SK-N-SH (cell line): ENCODE data around the gene NR6A1. TPM values are rescaled to one million over a fixed set of nuclear protein-coding genes. Genes with fewer than 3 reads are reported as not detected.

Experiments
- CTCF ChIA-PET: fragments of 300-600, 350-600 bp; formaldehyde crosslinking; extraction: SDS; loops from one replicate; lab custom pipeline; 2021; lab: Yijun Ruan, JAX
- POLR2A ChIA-PET: fragments of 350-600 bp; sonication (Branson Sonifier 250); formaldehyde crosslinking; extraction: SDS; loops from one replicate; lab custom pipeline; 2020; ENCODE audit warnings: antibody characterized with exemption, inconsistent platforms; lab: Yijun Ruan, JAX
- DNase-seq: peaks from one replicate; pipeline ENCODE4 v3.0.0; 2012
- H2AFZ ChIP-seq: fragments of 200-600 bp; sonication (generic); 2 replicates; pipeline ENCODE4 v1.8.1; 2016; ENCODE audit warnings: antibody characterized with exemption, mild to moderate bottlenecking, low read depth
- H3F3A ChIP-seq: fragments of 200-600 bp; sonication (generic); replicated peaks from 2 replicates; pipeline ENCODE3; 2016; ENCODE audit warnings: antibody characterized with exemption, mild to moderate bottlenecking; ENCODE audit not compliant: insufficient read depth
- H3K27ac ChIP-seq, 2 experiments: fragments of 200-500 bp in 1 of 2; fragments of 200-600 bp in 1 of 2; sonication (Bioruptor generic) in 1 of 2; sonication (generic), shearing (Covaris generic) in 1 of 2; 2 replicates each; pipeline versions ENCODE4 v1.5.1 to v1.6.1; 2014 to 2016; ENCODE audit warnings: low read depth in 2 of 2, inconsistent platforms in 1 of 2, low read length in 1 of 2, mild to moderate bottlenecking in 1 of 2, mixed read lengths in 1 of 2
- H3K27me3 ChIP-seq: fragments of 200-600 bp; sonication (generic), shearing (Covaris generic); 2 replicates; pipeline ENCODE4 v1.6.1; 2016; ENCODE audit warnings: mixed run types; ENCODE audit not compliant: insufficient read depth
- H3K36me3 ChIP-seq, 2 experiments: fragments of 200-500 bp in 1 of 2; fragments of 200-600 bp in 1 of 2; sonication (Bioruptor generic) in 1 of 2; sonication (generic) in 1 of 2; replicated peaks in 1 of 2; 2 replicates each; pipeline versions ENCODE3 to v1.5.1; 2014 to 2016; ENCODE audit warnings: low read length in 1 of 2, mild to moderate bottlenecking in 1 of 2; ENCODE audit not compliant: insufficient read depth in 2 of 2, control insufficient read depth in 1 of 2
- H3K4me1 ChIP-seq, 2 experiments: fragments of 200-500 bp in 1 of 2; fragments of 200-600 bp in 1 of 2; sonication (Bioruptor generic) in 1 of 2; sonication (generic), shearing (Covaris generic) in 1 of 2; 2 replicates each; pipeline versions ENCODE4 v1.5.1 to v1.6.1; 2014 to 2016; ENCODE audit warnings: low read depth in 1 of 2, low read length in 1 of 2, mixed run types in 1 of 2; ENCODE audit not compliant: insufficient read depth in 2 of 2, control insufficient read depth in 1 of 2
- H3K4me2 ChIP-seq: fragments of 200-600 bp; sonication (generic), shearing (Covaris generic); 2 replicates; pipeline ENCODE4 v1.6.1; 2017; ENCODE audit warnings: mixed run types
- H3K4me3 ChIP-seq, 2 experiments: fragments of 200-500 bp in 1 of 2; fragments of 200-600 bp in 1 of 2; sonication (Bioruptor generic) in 1 of 2; sonication (generic), shearing (Covaris generic) in 1 of 2; 2 replicates each; pipeline versions ENCODE4 v1.5.1 to v1.8.1; 2014 to 2016; ENCODE audit warnings: low read depth in 2 of 2, inconsistent platforms in 1 of 2, low read length in 1 of 2, mild to moderate bottlenecking in 1 of 2, mixed read lengths in 1 of 2, moderate library complexity in 1 of 2
- H3K79me2 ChIP-seq: fragments of 200-600 bp; sonication (generic); 2 replicates; pipeline ENCODE4 v1.8.1; 2017; ENCODE audit warnings: mild to moderate bottlenecking; ENCODE audit not compliant: insufficient read depth
- H3K9ac ChIP-seq: fragments of 200-600 bp; sonication (generic); 2 replicates; pipeline ENCODE4 v1.6.1; 2017; ENCODE audit warnings: mixed run types
- H3K9me2 ChIP-seq: fragments of 200-600 bp; sonication (generic); 2 replicates; pipeline ENCODE4 v1.6.1; 2017; ENCODE audit warnings: mixed run types
- H3K9me3 ChIP-seq: fragments of 200-600 bp; sonication (generic); 2 replicates; pipeline ENCODE4 v1.6.1; 2017; ENCODE audit warnings: mixed run types, mild to moderate bottlenecking, moderate library complexity
- H4K20me1 ChIP-seq: fragments of 200-600 bp; sonication (generic); 2 replicates; pipeline ENCODE4 v1.6.1; 2017; ENCODE audit warnings: mild to moderate bottlenecking, mixed run types; ENCODE audit not compliant: insufficient read depth
- EP300 ChIP-seq, 2 experiments: IDR thresholded peaks; 2 replicates each; pipeline versions ENCODE4 v1.4.0 to v1.6.1; 2012; ENCODE audit warnings: borderline replicate concordance in 1 of 2, low read depth in 1 of 2, low read length in 1 of 2
- EZH2phosphoT487 ChIP-seq: fragments of 200-600 bp; sonication (generic); IDR thresholded peaks from 2 replicates; pipeline ENCODE4 v1.6.1; 2017; ENCODE audit warnings: low read depth, mixed run types, mild to moderate bottlenecking, antibody characterized with exemption, moderate library complexity, borderline replicate concordance
- FOSL2 ChIP-seq: IDR thresholded peaks from 2 replicates; pipeline ENCODE4 v1.4.0; 2012; ENCODE audit warnings: low read depth, mild to moderate bottlenecking, moderate library complexity, borderline replicate concordance
- JUND ChIP-seq: IDR thresholded peaks from 2 replicates; pipeline ENCODE4 v1.4.0; 2012
- MEF2A ChIP-seq: IDR thresholded peaks from 2 replicates; pipeline ENCODE4 v1.4.0; 2012; ENCODE audit warnings: low read depth, borderline replicate concordance
- NFIC ChIP-seq: IDR thresholded peaks from 2 replicates; pipeline ENCODE4 v1.4.0; 2012; ENCODE audit warnings: borderline replicate concordance
- POLR2AphosphoS5 ChIP-seq: IDR thresholded peaks from 2 replicates; pipeline ENCODE4 v1.6.1; 2012; ENCODE audit warnings: low read depth, low read length
- RXRA ChIP-seq: IDR thresholded peaks from 2 replicates; pipeline ENCODE4 v1.4.0; 2012; ENCODE audit warnings: low read depth, mild to moderate bottlenecking, borderline replicate concordance
- SIN3A ChIP-seq: IDR thresholded peaks from 2 replicates; pipeline ENCODE4 v1.6.1; 2012; ENCODE audit warnings: low read depth, mild to moderate bottlenecking, low read length, moderate library complexity, borderline replicate concordance
- SMC3 ChIP-seq: IDR thresholded peaks from 2 replicates; pipeline ENCODE4 v1.6.1; 2012; ENCODE audit warnings: low read depth, low read length, improper control_type of control experiment
- TAF1 ChIP-seq: IDR thresholded peaks from 2 replicates; pipeline ENCODE4 v1.6.1; 2012; ENCODE audit warnings: low read depth, mild to moderate bottlenecking, low read length, moderate library complexity, borderline replicate concordance
- TCF12 ChIP-seq: IDR thresholded peaks from 2 replicates; pipeline ENCODE4 v1.4.0; 2012
- TEAD4 ChIP-seq: IDR thresholded peaks from 2 replicates; pipeline ENCODE4 v1.4.0; 2012; ENCODE audit warnings: mild to moderate bottlenecking, borderline replicate concordance; ENCODE audit not compliant: insufficient read depth
- WGBS: methylation state at CpG from one replicate; pipeline ENCODE4 v1.1.6; 2017; ENCODE audit warnings: low lambda C conversion rate; 5-methylcytosine and 5-hydroxymethylcytosine counted together
- polyA plus RNA-seq, 3 experiments: library from polyadenylated mRNA; depleted of rRNA; stranded (reverse); fragments of >200 nt; gene quantifications; 2 replicates each; pipeline ENCODE4 v1.2.3, GENCODE V29; 2012
- TF ChIP-seq, protein P1 (sequence below): IDR thresholded peaks from 2 replicates; pipeline ENCODE4 v1.6.1; 2012; ENCODE audit warnings: mild to moderate bottlenecking, low read depth, low read length, moderate library complexity
- TF ChIP-seq, protein P2 (sequence below): IDR thresholded peaks from 2 replicates; pipeline ENCODE4 v1.4.0; 2012; ENCODE audit warnings: low read depth
- TF ChIP-seq, protein P3 (sequence below): IDR thresholded peaks from 2 replicates; pipeline ENCODE4; 2012
- TF ChIP-seq, protein P4 (sequence below): fragments of 200-600 bp; sonication (generic); IDR thresholded peaks from 2 replicates; pipeline ENCODE4 v1.6.1; 2017; ENCODE audit warnings: antibody characterized with exemption, mild to moderate bottlenecking, moderate library complexity

Gene NR6A1
- polyA plus RNA-seq, 1 of the 3 experiments (the other 2 are of a cell fraction) = 1.2 TPM

DNA sequence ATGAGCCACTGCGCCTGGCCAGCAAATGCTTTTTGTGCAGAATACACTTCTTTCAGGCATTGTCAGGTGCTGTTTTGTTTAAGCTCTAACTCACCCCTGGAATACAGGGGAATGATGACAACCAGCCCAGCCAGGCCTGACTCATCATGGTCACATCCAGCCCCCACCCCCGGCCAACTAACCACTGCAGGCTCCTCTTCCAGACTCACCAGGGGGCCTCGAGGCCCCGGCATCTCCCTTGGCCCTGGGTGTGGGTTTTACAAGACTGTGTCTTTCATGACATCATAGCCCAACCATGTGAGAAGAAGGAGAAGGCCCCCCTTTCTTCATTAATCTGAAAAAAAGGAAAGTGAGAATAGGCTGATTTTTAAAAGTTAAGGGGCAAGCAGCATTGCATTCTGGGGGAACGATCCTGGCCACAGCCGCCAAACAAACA is 41.3 kb upstream of the NR6A1 start:
- peak; percentile 92 for TF ChIP-seq TCF12
- TF ChIP-seq, protein P1, sequence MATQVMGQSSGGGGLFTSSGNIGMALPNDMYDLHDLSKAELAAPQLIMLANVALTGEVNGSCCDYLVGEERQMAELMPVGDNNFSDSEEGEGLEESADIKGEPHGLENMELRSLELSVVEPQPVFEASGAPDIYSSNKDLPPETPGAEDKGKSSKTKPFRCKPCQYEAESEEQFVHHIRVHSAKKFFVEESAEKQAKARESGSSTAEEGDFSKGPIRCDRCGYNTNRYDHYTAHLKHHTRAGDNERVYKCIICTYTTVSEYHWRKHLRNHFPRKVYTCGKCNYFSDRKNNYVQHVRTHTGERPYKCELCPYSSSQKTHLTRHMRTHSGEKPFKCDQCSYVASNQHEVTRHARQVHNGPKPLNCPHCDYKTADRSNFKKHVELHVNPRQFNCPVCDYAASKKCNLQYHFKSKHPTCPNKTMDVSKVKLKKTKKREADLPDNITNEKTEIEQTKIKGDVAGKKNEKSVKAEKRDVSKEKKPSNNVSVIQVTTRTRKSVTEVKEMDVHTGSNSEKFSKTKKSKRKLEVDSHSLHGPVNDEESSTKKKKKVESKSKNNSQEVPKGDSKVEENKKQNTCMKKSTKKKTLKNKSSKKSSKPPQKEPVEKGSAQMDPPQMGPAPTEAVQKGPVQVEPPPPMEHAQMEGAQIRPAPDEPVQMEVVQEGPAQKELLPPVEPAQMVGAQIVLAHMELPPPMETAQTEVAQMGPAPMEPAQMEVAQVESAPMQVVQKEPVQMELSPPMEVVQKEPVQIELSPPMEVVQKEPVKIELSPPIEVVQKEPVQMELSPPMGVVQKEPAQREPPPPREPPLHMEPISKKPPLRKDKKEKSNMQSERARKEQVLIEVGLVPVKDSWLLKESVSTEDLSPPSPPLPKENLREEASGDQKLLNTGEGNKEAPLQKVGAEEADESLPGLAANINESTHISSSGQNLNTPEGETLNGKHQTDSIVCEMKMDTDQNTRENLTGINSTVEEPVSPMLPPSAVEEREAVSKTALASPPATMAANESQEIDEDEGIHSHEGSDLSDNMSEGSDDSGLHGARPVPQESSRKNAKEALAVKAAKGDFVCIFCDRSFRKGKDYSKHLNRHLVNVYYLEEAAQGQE = 0 out of 2 replicates have a peak, but pooled peaks have one; percentile 41
- no peak for TF ChIP-seq TAF1
- TF ChIP-seq, protein P2, sequence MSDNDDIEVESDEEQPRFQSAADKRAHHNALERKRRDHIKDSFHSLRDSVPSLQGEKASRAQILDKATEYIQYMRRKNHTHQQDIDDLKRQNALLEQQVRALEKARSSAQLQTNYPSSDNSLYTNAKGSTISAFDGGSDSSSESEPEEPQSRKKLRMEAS = peak; percentile 49
- TF ChIP-seq JUND = peak; percentile 89
- peak; percentile 69 for TF ChIP-seq TEAD4
- TF ChIP-seq EZH2phosphoT487 = no peak
- peak; percentile 69; the same call in 1 of the 2 replicates for TF ChIP-seq MEF2A
- TF ChIP-seq, protein P3, sequence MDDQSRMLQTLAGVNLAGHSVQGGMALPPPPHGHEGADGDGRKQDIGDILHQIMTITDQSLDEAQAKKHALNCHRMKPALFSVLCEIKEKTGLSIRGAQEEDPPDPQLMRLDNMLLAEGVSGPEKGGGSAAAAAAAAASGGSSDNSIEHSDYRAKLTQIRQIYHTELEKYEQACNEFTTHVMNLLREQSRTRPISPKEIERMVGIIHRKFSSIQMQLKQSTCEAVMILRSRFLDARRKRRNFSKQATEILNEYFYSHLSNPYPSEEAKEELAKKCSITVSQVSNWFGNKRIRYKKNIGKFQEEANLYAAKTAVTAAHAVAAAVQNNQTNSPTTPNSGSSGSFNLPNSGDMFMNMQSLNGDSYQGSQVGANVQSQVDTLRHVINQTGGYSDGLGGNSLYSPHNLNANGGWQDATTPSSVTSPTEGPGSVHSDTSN = peak; percentile 74
- peak; percentile 88 for TF ChIP-seq NFIC
- TF ChIP-seq, protein P4, sequence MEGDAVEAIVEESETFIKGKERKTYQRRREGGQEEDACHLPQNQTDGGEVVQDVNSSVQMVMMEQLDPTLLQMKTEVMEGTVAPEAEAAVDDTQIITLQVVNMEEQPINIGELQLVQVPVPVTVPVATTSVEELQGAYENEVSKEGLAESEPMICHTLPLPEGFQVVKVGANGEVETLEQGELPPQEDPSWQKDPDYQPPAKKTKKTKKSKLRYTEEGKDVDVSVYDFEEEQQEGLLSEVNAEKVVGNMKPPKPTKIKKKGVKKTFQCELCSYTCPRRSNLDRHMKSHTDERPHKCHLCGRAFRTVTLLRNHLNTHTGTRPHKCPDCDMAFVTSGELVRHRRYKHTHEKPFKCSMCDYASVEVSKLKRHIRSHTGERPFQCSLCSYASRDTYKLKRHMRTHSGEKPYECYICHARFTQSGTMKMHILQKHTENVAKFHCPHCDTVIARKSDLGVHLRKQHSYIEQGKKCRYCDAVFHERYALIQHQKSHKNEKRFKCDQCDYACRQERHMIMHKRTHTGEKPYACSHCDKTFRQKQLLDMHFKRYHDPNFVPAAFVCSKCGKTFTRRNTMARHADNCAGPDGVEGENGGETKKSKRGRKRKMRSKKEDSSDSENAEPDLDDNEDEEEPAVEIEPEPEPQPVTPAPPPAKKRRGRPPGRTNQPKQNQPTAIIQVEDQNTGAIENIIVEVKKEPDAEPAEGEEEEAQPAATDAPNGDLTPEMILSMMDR = 0 out of 2 replicates have a peak, but pooled peaks have one; percentile 13
- no peak for TF ChIP-seq SMC3
- peak; percentile 97 for TF ChIP-seq FOSL2
- peak; percentile 44; the same call in 1 of the 2 replicates for TF ChIP-seq POLR2AphosphoS5
- TF ChIP-seq EP300 (IDR thresholded peaks at IDR 0.05; ENCODE audit: borderline replicate concordance in 1 of 2, low read depth in 1 of 2, low read length in 1 of 2) = peak in 1 of 2 experiments; percentile 82; a peak in 2 of 4 replicates
- no peak for TF ChIP-seq SIN3A
- TF ChIP-seq RXRA = peak; percentile 61; the same call in 1 of the 2 replicates
- POLR2A ChIA-PET = no interaction called here
- Histone ChIP-seq H3K36me3 (no peaks in the 10 kb centered on the region), H3K79me2 (no peaks in the 10 kb centered on the region), H3K4me3 (no peak overlapping the region), H3K4me2 (peak overlapping the region; percentile 55; the same call in 1 of the 2 replicates), H3K27ac (peak overlapping the region in 1 of 2 experiments; percentile 72; a peak in 2 of 4 replicates), H3K27me3 (no peaks in the 10 kb centered on the region), H3K9me2 (no peaks in the 10 kb centered on the region), H3K4me1 (peaks cover 0 to 25% of the 10 kb centered on the region in 2 experiments; a peak in 3 of 4 replicates), H2AFZ (no peak overlapping the region), H3F3A (peaks cover 24% of the 10 kb centered on the region), H3K9me3 (no peaks in the 10 kb centered on the region), H4K20me1 (no peaks in the 10 kb centered on the region), H3K9ac (peak overlapping the region; percentile 6; the same call in 1 of the 2 replicates)
- peak; percentile 51 for DNase-seq
- 28% methylated on average over 6 of the region's 6 CpGs for WGBS
- CTCF ChIA-PET = interaction anchor here (0.9 to 3.3 kb wide), 5 partner anchors 35 to 41 kb away, joined by 3 to 22 read pairs (median 9); partner anchors contain the start of genes NR6A1, OLFML2A and WDR38
